HuH-7 (cell line): ENCODE results near the gene SCTR.

Experiments
- DNase-seq: peaks from one replicate; pipeline ENCODE4 v3.0.0; 2011; ENCODE audit warnings: low spot score

SCTR gene

DNA sequence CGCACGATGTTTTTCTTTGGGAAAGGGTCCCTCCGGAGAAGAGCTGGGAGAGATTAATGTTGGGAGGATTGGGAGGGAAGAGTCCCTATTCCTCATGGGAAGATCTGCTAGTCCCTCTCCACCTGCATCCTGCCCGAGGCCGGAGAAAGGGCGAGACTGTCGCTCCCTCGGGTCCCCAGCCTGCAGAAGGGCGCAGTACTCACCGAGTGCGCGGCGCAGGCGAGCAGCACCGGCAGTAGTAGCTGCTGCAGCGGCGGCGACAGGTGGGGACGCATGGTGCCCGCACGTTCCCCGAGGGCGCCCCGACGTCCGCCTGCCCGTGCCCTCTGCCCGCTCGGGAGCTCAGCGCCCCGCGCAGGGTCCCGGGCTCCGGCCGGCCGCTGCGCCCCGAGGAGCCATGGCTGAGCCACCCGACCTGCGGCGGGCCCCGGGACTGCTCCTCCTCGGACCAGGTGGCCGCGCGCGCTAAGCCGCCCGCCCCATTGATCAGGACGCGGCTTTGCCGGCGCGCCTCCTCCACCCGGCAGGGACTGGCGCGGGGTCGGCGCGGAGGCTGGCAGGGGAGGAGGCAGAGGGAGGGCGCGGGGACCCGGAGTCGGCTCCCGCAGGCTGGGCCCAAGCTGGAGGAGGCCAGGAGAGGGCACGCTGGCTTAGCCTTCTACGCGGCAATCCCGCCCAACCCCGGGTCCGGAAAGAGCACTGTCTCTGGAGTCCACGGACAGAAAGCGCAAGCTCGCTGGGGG lies at the start of gene SCTR:
Gene SCTR (minus strand): TSS at position 532 of the 743 bp plus-strand sequence. CDS start 257 bp downstream, at position 275.
- no peak for DNase-seq

DNA sequence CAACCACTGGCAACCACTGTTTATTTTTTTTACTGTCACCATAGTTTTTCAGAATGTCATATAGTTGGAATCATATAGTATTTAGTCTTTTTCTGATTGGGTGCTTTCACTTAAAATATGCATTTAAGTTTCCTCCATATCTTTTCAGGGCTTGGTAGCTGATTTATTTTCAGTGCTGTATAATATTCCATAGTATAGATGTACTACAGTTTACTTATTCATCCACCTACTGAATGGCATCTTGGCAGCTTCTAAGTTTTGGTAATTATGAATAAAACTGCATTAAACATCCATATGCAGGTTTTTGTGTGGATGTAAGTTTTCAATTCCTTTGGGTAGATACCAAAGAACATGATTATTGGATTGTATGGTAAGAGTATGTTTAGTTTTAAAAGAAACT lies 43.0 kb upstream of the SCTR start:
- no peak for DNase-seq

DNA sequence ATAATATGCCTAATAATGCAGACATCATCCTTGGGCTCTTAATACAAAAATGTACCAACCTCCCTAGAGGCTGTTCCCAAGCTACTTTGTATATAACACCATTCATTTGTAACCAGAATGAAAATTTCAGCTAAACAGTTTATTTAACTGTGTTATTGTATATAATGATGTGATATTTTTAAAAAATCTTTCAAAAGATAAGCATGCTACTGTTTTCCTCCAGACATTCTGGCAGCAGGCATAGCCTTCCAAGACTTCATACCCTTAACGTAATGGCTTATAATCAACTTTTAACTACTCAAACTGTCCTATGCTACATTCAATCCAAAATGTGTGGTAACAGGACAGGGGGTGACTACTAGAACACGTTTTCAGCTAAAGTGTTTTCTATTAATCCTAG lies 41.2 kb upstream of the SCTR start:
- no peak for DNase-seq

DNA sequence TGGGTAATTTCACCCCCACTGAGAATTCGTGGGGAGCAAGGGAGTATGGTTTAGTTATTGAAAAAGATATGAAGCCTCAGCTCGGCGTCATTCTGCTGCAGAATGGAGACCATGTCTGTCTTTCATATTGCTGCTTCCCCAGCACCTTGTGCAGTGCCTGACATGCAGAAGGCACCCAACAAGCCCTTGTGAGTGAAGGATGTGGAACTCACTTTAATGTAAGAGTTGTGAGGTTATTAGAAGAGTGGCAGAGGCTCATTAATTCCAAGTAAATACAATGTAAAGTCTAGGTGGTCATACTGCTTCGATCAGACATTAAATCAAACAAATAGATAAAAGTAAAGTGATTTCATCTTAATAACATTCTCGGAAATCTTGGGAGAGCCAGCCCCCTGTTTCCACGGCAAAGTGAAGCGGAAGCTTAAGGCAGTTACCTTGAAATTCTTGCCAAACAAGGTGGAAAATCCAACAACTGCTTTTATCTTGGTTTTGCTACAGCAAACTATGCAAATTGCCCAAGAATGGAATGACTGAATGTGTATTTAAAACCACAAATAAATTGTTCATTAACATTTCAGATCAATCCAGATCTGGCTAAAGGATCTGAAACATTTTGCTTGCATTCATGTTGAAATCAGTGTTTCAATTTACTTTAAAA lies 29.5 kb upstream of the SCTR start:
- no peak for DNase-seq

DNA sequence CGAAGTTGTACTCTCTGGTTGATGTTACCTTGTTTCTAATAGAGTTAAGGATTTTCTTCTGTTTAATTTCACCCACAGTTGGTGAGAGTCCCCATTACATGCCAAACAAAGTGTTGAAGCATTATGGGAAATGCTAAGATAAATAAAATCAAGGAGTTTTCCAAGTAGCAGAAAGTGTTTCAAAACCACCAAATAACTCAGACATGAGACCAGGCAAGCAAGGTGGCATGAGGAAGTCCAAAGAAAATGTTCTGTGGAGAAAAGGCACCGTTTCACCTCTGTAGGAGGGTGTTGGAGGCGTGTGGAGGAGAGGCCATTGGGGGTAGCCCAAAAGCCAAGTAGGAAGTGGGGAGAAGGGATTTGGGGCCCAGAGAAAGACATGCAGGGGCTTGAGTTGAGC lies 28.6 kb upstream of the SCTR start:
- DNase-seq: no peak

DNA sequence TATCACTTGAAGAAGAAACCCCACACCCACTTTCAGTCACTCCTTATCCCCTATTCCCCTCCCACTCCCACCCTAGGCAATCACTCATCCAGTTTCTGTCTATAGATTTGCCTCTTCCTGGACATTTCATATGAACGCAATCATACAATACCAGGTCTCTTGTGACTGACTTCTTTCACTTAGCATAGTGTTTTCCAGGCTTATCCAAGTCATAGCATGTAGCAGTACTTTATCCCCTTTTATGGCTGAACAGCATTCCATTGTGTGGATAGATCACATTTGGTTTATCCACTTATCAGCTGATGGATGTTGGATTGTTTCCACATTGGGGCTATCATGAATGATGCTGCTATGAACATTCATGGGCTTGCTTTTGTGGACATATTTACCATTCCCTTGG lies 26.6 kb upstream of the SCTR start:
- DNase-seq: no peak

DNA sequence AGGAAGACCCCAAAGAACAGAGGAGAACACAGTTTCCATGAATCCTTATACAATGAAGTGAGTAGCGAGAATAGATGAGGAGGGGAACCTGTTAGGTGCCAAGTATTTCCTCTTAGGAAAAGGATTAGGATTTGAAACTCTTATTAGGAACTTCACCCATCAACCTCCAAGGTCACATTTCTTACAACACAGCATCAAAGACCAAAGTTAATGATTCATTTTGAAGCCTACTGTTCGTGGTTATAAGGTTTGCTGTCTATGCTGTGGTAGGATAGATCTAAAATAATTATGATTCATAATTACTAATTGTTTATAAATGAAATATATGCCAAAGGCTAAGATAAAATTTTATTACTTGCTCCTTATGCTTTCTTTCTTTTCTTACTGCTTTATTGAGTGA lies 26.1 kb upstream of the SCTR start:
- DNase-seq: no peak

DNA sequence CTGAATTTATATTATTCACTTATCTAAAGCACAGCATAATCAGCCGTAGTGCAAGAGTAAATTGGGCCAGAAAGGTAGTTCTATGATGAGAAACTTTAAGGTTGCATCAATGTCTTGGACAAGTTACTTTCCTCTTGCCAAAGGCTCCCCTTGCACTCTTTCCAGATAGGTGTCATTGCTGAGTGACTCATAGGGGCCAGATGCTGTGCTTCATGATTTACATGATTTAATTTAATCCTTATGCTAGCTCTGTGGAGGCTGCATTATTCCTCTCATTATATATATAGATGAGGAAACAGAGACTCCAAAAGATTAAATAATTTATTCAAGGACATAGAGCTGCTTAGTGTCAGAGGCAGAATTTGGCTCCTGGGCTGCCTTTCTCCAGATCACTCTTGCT lies 25.0 kb upstream of the SCTR start:
- DNase-seq: no peak

DNA sequence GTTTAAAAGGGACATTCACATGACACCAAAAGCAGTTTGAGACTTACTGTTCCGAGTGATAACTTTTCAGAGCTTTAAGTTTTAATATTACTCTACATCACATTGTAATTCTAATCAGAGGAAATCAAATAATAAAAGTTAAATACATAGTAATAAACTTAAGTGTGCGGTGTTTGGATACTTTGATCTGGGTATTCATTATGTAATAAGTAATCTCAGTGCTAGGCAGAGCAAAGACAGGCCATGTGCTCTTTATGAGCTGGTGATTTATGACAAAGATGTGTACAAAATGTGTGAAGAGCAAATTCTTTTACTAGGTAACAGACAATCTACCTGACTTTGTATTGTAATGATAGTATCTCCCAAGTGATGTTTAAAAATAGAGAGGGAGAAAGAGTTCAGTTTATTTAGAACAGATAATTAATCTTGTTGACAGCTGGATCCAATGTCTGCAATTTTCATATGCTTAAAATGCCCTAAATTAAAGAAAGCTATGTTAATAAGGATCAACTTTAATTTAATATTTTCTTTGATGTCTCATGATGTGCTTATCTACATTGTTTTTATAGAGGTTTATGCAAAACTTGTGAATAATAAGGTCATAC lies 24.3 kb upstream of the SCTR start:
- DNase-seq: no peak

DNA sequence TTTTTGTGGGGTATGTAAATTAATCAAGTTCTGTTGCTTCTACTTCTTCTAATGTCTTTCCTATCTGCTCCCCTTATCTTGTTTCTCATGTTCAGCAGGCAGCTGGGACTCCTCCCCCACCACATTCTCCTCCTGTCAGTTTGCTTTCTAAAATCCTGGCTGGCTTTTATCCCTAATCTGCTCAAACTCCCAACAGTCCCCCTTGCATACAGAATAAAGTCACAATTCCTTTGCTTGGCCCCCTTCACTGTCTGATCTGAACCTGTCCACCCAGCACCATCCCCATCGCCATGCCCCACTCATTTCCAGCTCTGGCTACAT lies 22.1 kb upstream of the SCTR start:
- DNase-seq: no peak

DNA sequence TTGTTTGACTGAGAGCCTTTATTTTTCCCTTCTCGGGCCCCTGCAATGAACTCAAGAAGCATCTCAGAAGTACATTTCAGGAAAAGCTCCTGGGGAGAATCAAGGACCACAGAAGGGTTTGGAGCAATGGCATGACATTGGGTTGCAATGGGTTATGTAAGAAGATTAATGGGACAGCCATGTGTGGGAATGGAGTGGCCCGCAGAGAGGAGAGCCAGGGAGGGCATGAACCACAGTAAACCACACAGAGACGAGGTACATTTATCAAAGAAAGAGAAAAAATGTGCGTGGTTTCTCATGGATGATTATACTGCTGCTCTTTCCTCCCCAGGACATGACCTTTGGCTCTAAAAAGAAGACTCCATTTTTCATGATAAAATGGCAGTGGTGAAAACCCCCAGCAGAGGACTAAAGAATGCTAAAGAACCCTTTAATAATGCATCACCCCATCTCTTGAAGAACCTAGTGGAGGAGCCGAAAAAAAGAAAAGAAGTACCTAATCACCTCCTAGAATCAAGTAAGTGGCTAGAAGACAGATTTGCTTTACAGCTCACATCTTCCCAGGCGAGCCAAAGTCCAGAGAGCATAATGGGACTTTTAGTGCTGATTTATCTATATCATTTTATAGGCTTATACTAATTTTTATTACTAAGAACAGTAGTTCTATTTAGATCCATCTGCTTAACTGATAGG lies 21.6 kb upstream of the SCTR start:
- DNase-seq: no peak

DNA sequence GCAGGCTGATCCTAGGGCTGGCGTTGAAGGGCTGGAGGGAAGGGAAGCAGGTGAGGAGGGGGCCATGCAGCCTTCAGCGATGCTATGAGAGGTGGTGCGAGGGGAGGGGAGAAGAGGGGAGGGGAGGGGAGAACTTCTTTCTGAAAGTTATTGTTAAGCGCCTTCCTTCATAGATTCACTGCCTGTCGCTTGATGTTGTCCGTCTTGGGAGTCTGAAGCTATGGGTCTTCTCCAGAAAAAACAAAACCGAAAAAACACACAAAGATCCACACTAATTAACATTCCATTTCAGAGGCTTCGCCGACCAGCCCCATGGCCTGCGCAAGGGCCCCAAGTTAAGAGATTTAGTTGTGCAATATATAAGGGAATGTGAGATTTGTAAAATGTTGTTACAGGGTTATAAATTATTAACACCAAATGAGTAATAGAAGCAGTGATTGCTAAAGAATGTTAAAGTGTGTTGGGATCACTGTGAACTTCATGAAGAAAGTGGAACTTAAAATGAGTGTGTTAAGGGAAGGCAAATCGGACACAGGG lies 20.7 kb upstream of the SCTR start:
- no peak for DNase-seq

DNA sequence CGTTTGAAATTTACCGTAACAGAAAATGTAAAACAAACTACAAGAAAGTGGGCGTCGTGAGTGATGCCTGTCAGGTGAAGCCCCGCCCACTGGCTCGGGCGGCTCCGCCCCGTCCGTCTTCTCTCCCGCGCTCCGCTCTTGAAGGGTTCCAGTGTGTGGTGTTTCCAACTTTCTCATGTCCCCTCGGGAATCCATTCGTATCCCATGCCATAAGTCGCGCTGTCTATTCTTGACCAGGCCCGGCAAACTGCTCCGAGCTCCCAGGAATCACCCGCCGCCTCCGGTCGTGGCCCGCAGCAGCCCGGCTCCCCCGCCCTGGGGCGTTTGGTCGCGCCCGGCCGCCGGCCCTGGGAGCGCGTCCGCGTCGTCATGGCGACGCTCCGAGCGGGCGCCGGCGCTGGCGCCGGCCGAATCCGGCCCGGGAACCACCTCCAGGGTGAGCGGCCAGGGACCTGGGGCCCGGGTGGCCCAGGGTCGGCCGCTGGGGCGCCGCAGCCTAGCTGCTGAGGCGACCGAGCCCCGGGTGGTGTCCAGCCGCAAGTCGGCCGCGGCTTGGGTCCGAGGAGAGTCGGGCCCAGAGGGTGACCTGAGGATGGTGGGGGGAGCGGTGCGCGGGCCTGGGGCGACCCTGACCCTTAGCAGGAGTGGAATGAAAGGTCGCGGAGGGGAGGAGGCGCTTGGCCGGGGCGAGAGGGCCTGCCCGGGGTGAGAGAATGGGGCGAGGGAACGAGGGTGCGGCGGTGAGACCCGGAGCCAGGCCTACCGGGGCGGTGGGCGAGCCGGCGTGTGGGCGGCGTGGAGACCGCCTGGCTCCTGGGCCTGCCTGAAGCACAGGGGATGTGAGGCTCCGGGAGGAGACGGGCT lies 20.0 kb upstream of the SCTR start, which contains the start of gene CFAP221:
Gene CFAP221 (plus strand): TSS at position 375 of the 864 bp plus-strand sequence. CDS start 1,683 bp downstream, outside the sequence.
- DNase-seq: peak; percentile 72

DNA sequence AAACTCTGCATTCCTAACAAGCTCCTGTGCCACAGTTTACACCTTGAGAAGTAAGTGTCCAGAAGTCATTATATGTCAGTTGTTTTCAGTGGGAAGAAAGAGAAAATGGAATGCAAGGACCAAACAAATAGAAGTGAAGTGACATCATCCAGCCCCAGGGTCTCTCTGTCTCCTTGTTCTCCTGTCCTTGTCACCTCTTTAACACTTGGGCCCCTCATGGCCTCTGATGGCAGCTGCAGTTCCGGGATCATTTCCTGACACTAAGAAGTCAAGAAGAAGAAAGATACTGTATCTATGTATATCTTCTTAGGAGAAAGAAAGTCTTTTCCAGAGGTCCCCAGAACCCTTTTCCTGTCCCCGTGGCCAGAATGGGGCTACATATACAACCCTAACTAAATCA lies 17.2 kb upstream of the SCTR start:
- no peak for DNase-seq

DNA sequence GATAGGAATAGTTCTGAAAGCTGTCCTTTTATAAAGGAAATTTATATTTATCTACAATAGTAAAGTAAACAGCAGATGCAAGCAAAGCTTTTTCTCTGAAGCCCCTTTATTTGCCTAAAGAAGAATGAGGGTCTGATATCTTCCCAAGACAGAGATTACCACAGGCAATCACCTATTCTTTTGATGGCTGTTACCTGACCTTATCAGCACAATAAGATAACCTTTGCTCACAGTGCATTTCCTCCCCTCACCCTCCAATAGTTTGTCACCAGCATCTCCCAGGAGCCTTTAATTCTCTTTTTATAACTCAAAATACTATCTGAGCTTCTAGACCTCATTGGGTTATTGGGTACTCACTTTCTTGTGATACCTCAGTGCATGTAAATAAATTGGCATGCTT lies 13.5 kb upstream of the SCTR start:
- no peak for DNase-seq

DNA sequence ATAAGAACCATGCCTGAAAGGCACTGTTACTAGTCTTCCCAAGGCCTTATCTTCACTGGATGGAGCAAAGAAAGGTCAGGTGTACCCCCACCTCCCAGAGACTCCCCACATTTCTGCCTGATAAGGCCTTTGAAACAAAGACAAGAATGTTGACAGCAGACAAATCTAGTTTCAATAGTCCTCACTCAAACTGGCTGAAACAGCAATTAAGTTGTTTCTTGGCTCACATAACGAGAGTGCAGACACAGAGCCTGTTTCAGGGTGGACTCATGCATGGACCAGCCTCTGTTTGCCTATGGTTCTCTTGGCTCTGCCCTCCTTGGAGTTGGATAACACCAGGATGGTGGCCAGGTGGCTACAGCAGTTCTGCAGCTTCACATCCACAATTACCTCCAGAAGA lies 12.4 kb upstream of the SCTR start:
- DNase-seq: no peak

DNA sequence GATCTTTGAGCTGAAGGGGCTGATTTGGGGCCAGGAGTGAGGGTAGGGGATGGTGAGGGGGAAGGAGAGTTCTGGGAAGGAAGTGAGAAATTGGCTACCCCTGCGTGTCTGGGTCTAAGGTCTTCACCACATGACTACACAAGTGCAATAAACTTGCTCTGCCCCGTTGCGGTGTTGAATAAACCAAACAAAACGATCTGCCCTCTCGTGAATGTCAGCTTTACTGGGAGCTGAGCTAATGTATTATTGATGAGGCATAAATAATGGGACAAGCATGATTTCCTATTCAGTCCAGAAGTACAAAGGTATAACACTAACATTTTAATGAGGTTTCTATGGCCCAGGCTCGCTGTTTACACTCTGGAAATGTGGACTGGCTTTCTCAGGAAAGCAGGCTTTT lies 11.9 kb upstream of the SCTR start:
- DNase-seq: no peak

DNA sequence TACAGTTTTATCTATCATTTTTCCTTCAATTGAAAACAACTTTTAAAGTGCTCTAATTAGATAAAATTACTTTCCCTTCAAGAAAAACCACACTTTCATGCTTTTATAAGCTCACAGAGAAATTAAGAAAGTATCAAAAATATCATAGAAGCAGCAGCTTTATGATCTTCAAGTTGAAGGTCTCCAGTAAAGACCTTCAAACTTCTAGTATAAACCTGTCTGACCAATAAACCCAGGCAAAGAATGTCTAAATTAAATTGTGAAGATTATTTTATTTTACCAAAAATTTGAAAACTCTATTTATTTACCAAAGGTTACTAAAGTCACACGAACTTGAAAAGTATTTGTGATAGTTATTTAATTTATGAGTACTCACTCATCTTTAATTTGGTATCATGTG lies 9.3 kb upstream of the SCTR start:
- no peak for DNase-seq

DNA sequence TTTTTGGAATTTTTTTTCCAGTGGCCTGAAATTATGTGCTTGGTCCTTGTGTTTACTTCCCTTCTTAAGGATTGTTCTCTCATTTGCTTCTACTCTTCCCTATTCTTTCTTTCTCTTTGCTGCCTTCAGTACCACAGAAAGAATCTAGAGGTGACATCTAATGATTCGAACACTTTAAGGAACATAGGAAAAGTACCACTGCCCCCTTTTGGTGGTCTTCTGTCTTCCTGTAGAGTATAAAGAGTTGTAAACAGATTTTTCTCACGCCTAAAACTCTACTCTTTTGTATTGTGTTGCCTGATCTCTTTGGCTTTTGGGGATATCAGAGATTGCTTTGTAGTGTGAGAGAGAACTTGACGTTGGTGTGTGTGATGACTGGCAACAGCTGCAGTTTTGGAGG lies 7.0 kb upstream of the SCTR start:
- no peak for DNase-seq

DNA sequence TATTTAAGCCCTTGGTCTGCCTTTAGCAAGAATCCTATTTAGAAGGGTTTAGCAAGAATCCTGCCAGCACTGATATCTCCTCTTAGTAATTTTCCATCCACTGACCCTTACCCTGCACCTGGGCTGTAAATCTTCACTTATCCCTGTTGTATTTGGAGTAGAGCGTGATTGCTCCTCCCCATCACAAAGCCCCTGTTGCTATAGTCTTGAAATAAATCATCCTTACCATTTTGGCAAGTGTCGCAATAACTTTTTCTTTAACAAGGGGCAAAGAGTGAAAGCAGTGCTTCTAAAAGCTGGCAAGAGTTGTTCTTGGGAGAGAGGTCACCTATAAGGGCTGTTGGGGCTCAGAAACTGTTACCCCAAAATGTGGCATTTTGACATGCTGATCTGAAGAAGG lies 3.7 kb upstream of the SCTR start:
- DNase-seq: peak; percentile 34

DNA sequence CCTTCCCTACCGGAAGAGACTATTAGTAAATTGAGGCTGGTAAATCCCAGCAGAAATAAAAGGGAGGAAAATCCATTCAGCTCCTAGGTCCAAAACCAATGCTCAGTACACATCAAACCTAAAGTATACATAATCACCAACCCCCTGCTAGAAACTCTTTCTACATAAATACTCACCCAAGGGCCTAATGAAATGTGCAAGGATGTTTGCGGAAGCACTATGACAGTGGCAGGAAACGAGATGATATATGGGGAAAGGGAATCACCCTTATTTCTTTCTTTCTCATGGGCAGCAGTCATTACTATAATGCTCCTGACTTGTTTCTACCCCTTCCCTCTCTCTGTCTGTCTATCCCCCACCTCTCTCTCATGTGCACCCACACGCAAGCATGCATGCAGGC lies 1.3 kb upstream of the SCTR start:
- DNase-seq: no peak
